Ovary (tissue), 3 donors: ENCODE results near the gene INF2.

Experiments
- CTCF ChIP-seq, 3 donors: fragments of 450-650 bp in 2 of 3; fragments of 200-600 bp in 1 of 3; IDR thresholded peaks; one replicate each; pipeline versions ENCODE4 v1.5.1 to v1.8.0; 2016 to 2022; ENCODE audit warnings: antibody characterized with exemption in 3 of 3, mild to moderate bottlenecking in 1 of 3
- EP300 ChIP-seq: sonication (generic); formaldehyde crosslinking; IDR thresholded peaks from one replicate; pipeline ENCODE4 v1.6.1; 2017; ENCODE audit warnings: antibody characterized with exemption
- POLR2A ChIP-seq: fragments of 450-650 bp; IDR thresholded peaks from one replicate; pipeline ENCODE4 v1.6.1; 2017; ENCODE audit warnings: antibody characterized with exemption, mild to moderate bottlenecking, moderate library complexity
- donor health status: DM: no; HTN: no; CAD: no.

- TF ChIP-seq CTCF (IDR thresholded peaks at IDR 0.05) (no peak), POLR2A (no peak), EP300 (no peak)
Measured at GRCh38 chr14:104724981-104725771, 35.8 kb downstream of the INF2 start.
